NK-92 (cell line): ENCODE results near the gene CYP27B1.

Source experiments
- DNase-seq: peaks from one replicate; lab custom pipeline; 2025; ENCODE audit not compliant: unreplicated experiment; lab: John Stamatoyannopoulos, UW

The CYP27B1 gene

DNA sequence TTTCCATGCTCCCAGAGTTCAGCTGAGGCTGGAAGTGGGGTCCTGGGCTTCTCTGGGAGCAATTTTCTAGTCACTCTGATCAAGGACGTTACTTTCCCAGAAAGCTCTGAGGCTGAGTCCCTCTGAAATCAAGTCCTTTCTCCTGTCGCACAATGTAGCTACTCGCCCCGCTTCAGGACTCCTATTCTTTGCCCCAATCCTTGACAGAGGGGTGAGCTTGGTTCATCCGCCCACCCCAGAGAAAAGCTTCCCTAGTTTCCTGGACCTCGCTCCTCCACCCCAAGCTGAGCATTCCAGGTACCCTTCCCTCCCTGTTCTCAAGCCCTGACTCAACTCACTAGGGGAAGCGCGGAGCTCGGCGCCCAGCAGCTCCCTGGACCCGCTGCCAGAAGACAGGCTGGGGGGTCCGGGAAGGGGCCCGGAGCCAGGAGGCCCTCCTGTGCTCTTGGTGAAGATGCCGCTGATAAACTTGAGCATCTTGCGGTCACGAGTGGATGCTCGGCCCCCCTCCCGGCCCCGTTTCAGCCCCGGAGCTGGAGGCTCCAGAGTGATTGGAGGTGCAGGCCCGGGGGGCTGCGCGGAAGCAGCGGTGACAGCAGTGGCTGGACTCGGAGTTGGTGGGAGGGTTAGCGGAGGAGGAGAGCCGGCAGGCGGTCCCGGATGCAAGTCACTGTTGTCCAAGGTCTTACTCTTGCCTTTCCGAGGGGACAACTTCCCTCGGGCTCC is 30.0 kb downstream of the CYP27B1 start:
- DNase-seq = no peak

- no peak for DNase-seq
Measured at GRCh38 chr12:57735952-57736740, 30.7 kb downstream of the CYP27B1 start.

DNA sequence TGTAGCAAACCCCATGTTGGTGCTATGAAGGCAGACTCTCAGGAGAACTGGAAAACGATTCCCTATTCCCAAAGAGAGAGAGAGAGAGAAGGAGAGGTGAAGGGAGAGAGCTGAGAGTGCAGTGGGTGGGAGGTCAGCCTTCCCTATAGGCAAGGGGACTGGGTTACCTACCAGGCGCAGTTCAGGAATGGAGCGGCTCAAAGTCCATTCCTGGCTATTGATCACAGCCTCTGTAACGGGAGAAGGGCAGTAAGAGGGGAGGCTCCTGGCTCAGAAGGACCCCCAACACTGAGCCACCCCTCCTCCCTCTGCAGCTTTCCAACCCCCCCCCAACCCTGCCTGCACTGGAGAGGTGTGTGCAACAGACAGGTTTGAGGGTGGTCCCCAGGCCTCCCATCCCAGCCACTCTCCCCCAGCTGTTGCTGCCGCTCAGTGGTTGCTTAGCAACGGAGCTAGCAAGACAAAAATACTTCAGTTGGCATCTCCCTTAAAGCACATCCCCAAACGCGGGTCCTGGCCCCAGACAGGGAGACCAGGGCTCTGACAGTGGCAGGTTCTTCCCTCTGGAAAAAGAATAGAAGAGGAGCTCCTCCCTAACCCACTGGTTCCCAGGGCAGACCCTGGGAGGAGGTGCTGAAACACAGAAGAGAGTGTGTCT is 31.6 kb downstream of the CYP27B1 start:
- DNase-seq = no peak

DNA sequence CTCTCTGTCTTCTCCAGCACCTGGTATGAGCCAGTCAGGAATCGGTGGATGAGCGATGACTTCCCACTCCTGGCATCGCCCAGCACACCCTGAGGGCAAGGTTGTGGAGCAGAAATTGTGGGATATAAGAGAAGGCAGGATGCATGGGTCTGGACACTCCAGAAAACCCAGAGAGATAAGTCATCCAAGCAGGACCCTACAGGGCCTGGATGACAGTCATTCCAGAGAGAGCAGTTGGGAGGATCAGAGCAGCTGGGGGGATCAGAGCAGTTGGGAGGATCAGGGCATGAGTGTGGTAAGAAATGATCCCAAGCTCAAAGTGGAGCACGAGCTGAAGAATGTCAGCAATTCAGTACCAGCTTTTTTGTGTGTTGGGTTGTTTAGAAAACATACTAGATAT is 32.3 kb downstream of the CYP27B1 start:
- no peak for DNase-seq

DNA sequence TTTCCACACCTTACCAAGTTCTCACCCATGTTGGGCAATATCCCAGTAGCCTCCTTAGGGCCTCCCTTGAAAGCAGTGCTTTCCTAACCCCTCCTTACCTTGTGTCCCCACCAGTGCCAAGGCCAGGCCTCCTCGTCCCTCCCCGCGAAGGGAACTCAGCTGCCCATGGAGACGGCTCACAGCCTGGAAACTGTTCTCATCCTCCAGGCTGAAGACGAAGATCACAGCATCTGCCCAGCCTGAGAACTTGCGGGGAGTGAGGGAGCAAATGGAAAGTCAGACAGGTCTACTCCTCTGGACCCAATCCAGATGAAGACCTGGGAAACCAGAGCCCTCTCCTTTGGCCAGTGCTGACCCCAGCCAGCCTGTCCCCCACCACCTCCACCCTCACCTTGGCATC is 33.0 kb downstream of the CYP27B1 start:
- no peak for DNase-seq

GRCh38 chr12:57732726-57733593 is 33.9 kb downstream of the CYP27B1 start:
- DNase-seq = no peak

GRCh38 chr12:57732270-57732669 is 34.6 kb downstream of the CYP27B1 start:
- DNase-seq = no peak

DNA sequence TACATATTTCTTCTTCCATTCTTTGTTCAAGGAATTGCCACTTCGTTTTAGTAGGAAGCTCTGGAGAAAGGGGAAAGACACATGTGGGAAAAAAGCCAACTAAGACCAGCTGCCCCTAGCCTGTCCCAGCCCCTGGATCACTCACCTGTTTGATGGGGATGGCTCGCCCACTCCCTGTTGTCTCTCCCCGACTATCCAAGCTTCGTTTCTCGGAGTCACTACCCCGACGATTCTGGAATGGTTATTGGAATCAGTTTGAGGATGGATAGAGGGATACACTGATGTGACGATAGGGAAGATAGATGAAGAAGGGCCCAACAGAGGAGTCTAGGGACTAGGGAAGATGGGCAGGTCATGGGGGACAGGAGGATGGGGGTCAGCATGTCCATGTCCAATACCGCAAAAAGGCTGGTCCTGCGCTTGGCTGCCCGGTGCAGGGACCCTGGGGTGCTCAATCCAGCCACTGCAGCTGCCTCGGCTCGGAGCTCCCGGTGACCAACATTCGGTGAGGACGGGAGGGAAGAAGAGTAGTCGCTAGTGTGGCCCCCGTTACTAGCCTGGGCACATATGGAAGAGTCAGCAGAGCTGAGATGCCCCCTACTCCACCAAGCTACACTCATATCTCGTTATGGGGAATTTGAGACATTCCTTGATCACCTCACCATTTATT is 35.3 kb downstream of the CYP27B1 start:
- no peak for DNase-seq

GRCh38 chr12:57730336-57731067 is 36.4 kb downstream of the CYP27B1 start:
- no peak for DNase-seq

GRCh38 chr12:57729321-57729844 is 37.5 kb downstream of the CYP27B1 start:
- no peak for DNase-seq

- no peak for DNase-seq
Measured at GRCh38 chr12:57727758-57728395, 39.0 kb downstream of the CYP27B1 start.

GRCh38 chr12:57726884-57727757 is 39.8 kb downstream of the CYP27B1 start:
- no peak for DNase-seq

DNA sequence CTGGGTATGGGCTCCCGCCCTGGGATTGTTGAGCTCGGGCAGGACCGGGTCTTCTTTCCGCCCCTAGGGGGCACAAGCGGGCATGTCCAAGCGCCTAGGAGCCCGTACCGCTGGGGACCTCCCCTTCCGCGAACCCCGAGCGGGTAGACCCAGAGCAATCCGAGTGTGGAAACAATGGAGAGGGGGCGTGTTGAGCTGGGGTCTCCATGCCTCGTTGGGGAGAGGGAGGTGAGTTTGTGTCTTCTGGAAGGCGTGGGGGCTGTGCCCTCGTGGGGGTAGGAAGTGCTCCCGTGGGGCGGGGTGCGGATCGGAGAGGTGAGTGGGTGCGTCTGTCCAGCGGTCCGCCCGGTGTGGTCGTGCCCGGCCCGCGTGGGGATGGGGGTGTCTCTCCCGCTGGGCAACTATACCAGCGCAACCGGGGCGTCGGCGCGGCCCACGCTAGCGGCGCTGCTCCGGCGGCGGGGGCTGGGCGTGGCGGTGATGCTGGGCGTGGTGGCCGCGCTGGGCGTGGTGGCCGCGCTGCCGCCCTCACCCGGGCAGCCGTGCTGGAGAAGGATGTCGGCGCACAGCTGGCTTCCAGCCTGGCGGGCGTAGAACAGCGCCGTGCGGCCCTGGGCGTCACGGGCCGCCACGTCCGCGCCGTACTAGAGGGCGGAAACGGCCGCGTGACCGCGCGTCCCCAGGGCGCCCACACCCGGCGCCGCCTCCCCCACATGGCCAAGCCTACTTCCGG is 40.6 kb downstream of the CYP27B1 start:
- no peak for DNase-seq

- no peak for DNase-seq
Measured at GRCh38 chr12:57725851-57726150, 41.1 kb downstream of the CYP27B1 start.

DNA sequence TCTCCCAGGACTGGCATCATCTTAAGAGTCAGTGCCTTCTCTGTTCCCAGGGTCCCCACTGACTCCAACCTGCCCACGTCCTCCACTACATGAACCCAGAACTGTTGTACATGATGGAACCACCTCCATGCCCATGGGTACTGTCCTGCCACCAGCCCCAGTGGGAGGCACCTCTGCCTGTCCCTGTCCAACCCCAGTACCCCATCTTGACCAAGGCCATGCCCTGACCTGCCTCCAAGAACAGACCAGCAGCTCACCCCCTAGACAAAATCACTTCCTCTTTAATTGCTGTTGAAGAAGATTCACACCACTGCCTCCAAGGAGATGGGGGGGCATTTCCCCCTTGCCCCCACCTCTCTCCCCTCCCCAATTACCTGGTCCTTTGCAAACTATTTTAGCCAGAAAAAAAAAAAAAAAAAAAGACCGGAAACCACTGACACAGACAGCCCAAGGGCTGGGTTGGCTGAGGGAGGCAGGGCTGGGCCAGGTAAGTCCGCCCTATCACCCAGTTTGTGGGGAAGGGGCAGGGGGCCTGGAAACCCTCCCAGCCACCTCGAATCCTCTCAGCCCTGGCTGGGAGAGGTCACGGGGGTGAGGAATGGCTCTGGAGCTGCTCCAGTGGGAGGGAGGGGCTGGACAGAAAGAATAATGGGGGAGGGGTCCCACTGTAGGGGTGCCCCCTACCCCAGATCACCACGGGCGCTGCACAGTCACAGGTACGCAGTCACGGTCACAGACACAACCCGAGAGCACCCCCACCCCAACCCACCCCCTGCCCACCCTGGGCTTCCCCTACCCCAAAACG is 41.7 kb downstream of the CYP27B1 start:
- no peak for DNase-seq

DNA sequence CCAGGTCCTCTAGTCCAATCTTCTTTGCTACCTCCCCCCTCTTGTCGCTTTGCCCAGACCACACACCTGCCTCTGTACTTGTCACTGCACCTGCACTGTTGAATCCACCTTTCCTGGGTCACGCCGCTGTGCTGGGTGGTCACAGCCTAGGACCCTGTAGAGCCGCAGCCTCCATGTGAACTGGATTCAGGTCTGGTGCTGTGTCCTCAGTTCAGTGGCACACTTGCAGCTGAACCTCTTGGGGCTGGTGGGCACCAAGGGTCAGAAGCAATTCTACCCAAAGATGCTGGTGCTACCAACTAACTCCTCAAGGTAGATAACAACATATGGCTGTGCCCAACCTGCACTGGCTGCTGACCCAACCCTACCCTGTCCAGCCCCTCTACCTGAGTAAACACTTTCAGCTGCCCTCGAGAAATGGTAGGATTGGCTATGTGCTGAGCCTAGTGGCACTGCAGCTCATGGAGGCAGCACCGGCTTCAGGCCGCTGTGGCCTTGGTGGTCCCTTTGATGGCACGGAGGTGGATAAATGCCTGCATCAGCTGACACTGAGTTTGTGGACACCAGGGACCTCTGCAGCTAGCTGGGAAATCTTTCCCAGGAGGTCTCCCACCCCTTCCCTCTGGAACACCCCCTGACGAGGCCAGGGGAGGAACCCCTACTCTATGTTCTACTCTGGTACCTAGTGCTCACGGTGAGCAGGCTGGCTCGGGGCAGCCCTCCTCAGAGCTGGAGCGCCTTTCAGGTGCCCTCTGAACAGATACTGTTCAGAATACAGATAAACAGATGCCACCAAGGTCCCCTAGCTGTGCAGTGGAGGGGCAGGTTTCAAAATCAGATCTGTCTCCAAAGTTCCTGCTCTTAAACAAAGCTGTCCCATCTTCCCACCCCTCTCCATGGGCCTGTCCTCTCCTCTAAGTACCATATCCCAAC is 42.6 kb downstream of the CYP27B1 start:
- DNase-seq = no peak
